H9 (cell line): ENCODE results near the gene ANO6. TPM values are rescaled to one million over a fixed set of nuclear protein-coding genes. Genes with fewer than 3 reads are reported as not detected.

Source experiments
- DNase-seq: peaks from one replicate; pipeline ENCODE4 v3.0.0-alpha.2; 2017
- H2AFZ ChIP-seq: one replicate; pipeline ENCODE4 v1.6.1; 2013; ENCODE audit warnings: mild to moderate bottlenecking, low read length, control low read depth, moderate library complexity
- H2AK5ac ChIP-seq: 2 replicates; pipeline ENCODE4 v1.6.1; 2013; ENCODE audit warnings: low read length, control low read depth, mixed read lengths; ENCODE audit not compliant: insufficient read length
- H2BK120ac ChIP-seq: one replicate; pipeline ENCODE4 v1.6.1; 2013; ENCODE audit warnings: low read depth, mild to moderate bottlenecking, low read length, control low read depth, inconsistent platforms; ENCODE audit not compliant: poor library complexity, severe bottlenecking
- H2BK12ac ChIP-seq: 2 replicates; pipeline ENCODE4 v1.6.1; 2013; ENCODE audit warnings: low read length, control low read depth, mixed read lengths, low read depth; ENCODE audit not compliant: insufficient read length
- H2BK15ac ChIP-seq: 2 replicates; pipeline ENCODE4 v1.6.1; 2013; ENCODE audit warnings: low read depth, low read length, control low read depth
- H2BK20ac ChIP-seq: one replicate; pipeline ENCODE4 v1.6.1; 2013; ENCODE audit warnings: low read depth, mild to moderate bottlenecking, low read length, control low read depth, inconsistent platforms; ENCODE audit not compliant: poor library complexity, severe bottlenecking
- H2BK5ac ChIP-seq: 2 replicates; pipeline ENCODE4 v1.6.1; 2013; ENCODE audit warnings: low read length, control low read depth, mixed read lengths; ENCODE audit not compliant: insufficient read length
- H3K14ac ChIP-seq: 2 replicates; pipeline ENCODE4 v1.6.1; 2013; ENCODE audit warnings: low read length, control low read depth; ENCODE audit not compliant: insufficient read depth
- H3K18ac ChIP-seq: 2 replicates; pipeline ENCODE4 v1.6.1; 2013; ENCODE audit warnings: low read depth, mild to moderate bottlenecking, mixed read lengths, low read length, control low read depth; ENCODE audit not compliant: insufficient read length
- H3K23ac ChIP-seq: 2 replicates; pipeline ENCODE4 v1.6.1; 2013; ENCODE audit warnings: low read length, control low read depth, mixed read lengths, low read depth; ENCODE audit not compliant: insufficient read length
- H3K23me2 ChIP-seq: 2 replicates; pipeline ENCODE4 v1.6.1; 2013; ENCODE audit warnings: low read depth, mild to moderate bottlenecking, mixed read lengths, low read length, control low read depth; ENCODE audit not compliant: insufficient read length, poor library complexity, severe bottlenecking
- H3K27ac ChIP-seq: 2 replicates; pipeline ENCODE4 v1.5.1; 2013; ENCODE audit warnings: low read length, control low read depth, mixed read lengths, low read depth; ENCODE audit not compliant: insufficient read length
- H3K27me3 ChIP-seq: 2 replicates; pipeline ENCODE4 v1.6.1; 2013; ENCODE audit warnings: low read length, control low read depth, inconsistent platforms; ENCODE audit not compliant: insufficient read depth
- H3K4ac ChIP-seq: 2 replicates; pipeline ENCODE4 v1.6.1; 2013; ENCODE audit warnings: low read depth, mild to moderate bottlenecking, control low read depth, inconsistent platforms, low read length, moderate library complexity
- H3K4me1 ChIP-seq: 2 replicates; pipeline ENCODE4 v1.6.1; 2013; ENCODE audit warnings: low read length, control low read depth, inconsistent platforms; ENCODE audit not compliant: insufficient read depth
- H3K4me2 ChIP-seq: 2 replicates; pipeline ENCODE4 v1.6.1; 2013; ENCODE audit warnings: low read length, control low read depth, mixed read lengths; ENCODE audit not compliant: insufficient read length, insufficient read depth
- H3K56ac ChIP-seq: 2 replicates; pipeline ENCODE4 v1.6.1; 2013; ENCODE audit warnings: low read depth, mild to moderate bottlenecking, mixed read lengths, low read length, control low read depth; ENCODE audit not compliant: insufficient read length
- H3K79me1 ChIP-seq: 2 replicates; pipeline ENCODE4 v1.6.1; 2013; ENCODE audit warnings: low read depth, mild to moderate bottlenecking, moderate library complexity, low read length, control low read depth, inconsistent platforms; ENCODE audit not compliant: insufficient read depth, poor library complexity, severe bottlenecking
- H3K79me2 ChIP-seq: 2 replicates; pipeline ENCODE4 v1.6.1; 2013; ENCODE audit warnings: low read length, control low read depth, inconsistent platforms; ENCODE audit not compliant: insufficient read depth
- H3K9ac ChIP-seq: 2 replicates; pipeline ENCODE4 v1.6.1; 2013; ENCODE audit warnings: low read length, control low read depth, mixed read lengths; ENCODE audit not compliant: insufficient read length; ENCODE audit errors: extremely low read depth
- H3K9me3 ChIP-seq: one replicate; pipeline ENCODE4 v1.6.1; 2013; ENCODE audit warnings: low read depth, low read length, inconsistent platforms; ENCODE audit not compliant: control insufficient read depth
- H3T11ph ChIP-seq: one replicate; pipeline ENCODE4 v1.6.1; 2013; ENCODE audit warnings: mild to moderate bottlenecking, low read length, control low read depth, inconsistent platforms
- H4K20me1 ChIP-seq: one replicate; pipeline ENCODE4 v1.6.1; 2013; ENCODE audit not compliant: control insufficient read depth, insufficient read length, insufficient read depth
- H4K5ac ChIP-seq: 2 replicates; pipeline ENCODE4 v1.6.1; 2013; ENCODE audit warnings: low read depth, mild to moderate bottlenecking, mixed read lengths, low read length, control low read depth; ENCODE audit not compliant: insufficient read length
- H4K8ac ChIP-seq: replicated peaks from 2 replicates; pipeline ENCODE4 v1.6.1; 2013; ENCODE audit warnings: low read length, control low read depth, mixed read lengths, low read depth; ENCODE audit not compliant: insufficient read length
- H4K91ac ChIP-seq: 2 replicates; pipeline ENCODE4 v1.6.1; 2013; ENCODE audit warnings: low read depth, mild to moderate bottlenecking, moderate library complexity, mixed read lengths, low read length, control low read depth; ENCODE audit not compliant: insufficient read length
- H3K27ac Mint-ChIP-seq, 3 experiments: 2 replicates in 2 of 3; 3 replicates in 1 of 3; pipeline ENCODE4 v1.8.0; 2020 to 2021; ENCODE audit warnings: mixed read lengths in 3 of 3, mild to moderate bottlenecking in 1 of 3, moderate library complexity in 1 of 3
- H3K27me3 Mint-ChIP-seq: 2 replicates; pipeline ENCODE4 v1.8.0; 2021; ENCODE audit warnings: low read depth, mild to moderate bottlenecking, moderate library complexity, mixed read lengths
- H3K36me3 Mint-ChIP-seq, 3 experiments: 2 replicates in 2 of 3; 3 replicates in 1 of 3; pipeline ENCODE4 v1.8.0; 2020 to 2021; ENCODE audit warnings: low read depth in 3 of 3, mixed read lengths in 3 of 3; ENCODE audit not compliant: insufficient read depth in 1 of 3
- H3K4me1 Mint-ChIP-seq, 2 experiments: 2 replicates each; pipeline ENCODE4 v1.8.0; 2020; ENCODE audit warnings: mixed read lengths in 2 of 2
- H3K4me3 Mint-ChIP-seq, 2 experiments: 2 replicates in 1 of 2; 3 replicates in 1 of 2; pipeline ENCODE4 v1.8.0; 2020 to 2021; ENCODE audit warnings: mild to moderate bottlenecking in 2 of 2, mixed read lengths in 2 of 2, moderate library complexity in 1 of 2
- H3K9me3 Mint-ChIP-seq, 2 experiments: 2 replicates in 1 of 2; 3 replicates in 1 of 2; pipeline ENCODE4 v1.8.0; 2020; ENCODE audit warnings: mild to moderate bottlenecking in 2 of 2, mixed read lengths in 2 of 2, moderate library complexity in 1 of 2
- CTCF ChIP-seq: fragments of 200-600 bp; sonication (generic); conservative IDR thresholded peaks from 3 replicates; pipeline ENCODE4 v1.8.0; 2021; ENCODE audit warnings: antibody characterized with exemption, mild to moderate bottlenecking
- WGBS: extraction: QIAGEN DNeasy Blood & Tissue Kit; methylation state at CpG from one replicate; pipeline ENCODE4 v1.1.7; 2013; ENCODE audit warnings: missing lambda C conversion rate, low lambda C conversion rate, mixed read lengths; ENCODE audit not compliant: insufficient read length; ENCODE audit errors: extremely low coverage; 5-methylcytosine and 5-hydroxymethylcytosine counted together
- total RNA-seq: library from RNA; stranded (reverse); gene quantifications from 2 replicates; pipeline ENCODE4 v1.2.1, GENCODE V29; 2021

Gene ANO6
- total RNA-seq, 1 experiment from 2014 or later: 24.3 TPM

GRCh38 chr12:45353944-45354343 is 138.0 kb downstream of the ANO6 start:
- H3K56ac ChIP-seq: no peak overlapping the region
- peaks cover 10% of the 10 kb centered on the region for H3K9me3 ChIP-seq
- no peaks in the 10 kb centered on the region for H3K27me3 ChIP-seq
- no peak overlapping the region for H4K91ac ChIP-seq
- Mint-ChIP-seq H3K36me3 (peaks cover 30 to 50% (median 37%) of the 10 kb centered on the region in 3 experiments), H3K4me3 (no peak overlapping the region), H3K9me3 (peaks cover 0 to 8% of the 10 kb centered on the region in 2 experiments; a peak in 3 of 5 replicates), H3K27me3 (no peaks in the 10 kb centered on the region), H3K27ac (peak overlapping the region in 2 of 3 experiments; percentile 4 to 57; a peak in 3 of 7 replicates), H3K4me1 (peaks cover 3 to 9% of the 10 kb centered on the region in 2 experiments; a peak in 3 of 4 replicates)
- H3K18ac ChIP-seq: no peak overlapping the region
- WGBS: no CpG with 5 or more reads among the region's 2 CpGs
- H3K4me2 ChIP-seq: no peak overlapping the region
- no peak overlapping the region for H3K4ac ChIP-seq
- no peaks in the 10 kb centered on the region for H3K79me1 ChIP-seq
- H3K79me2 ChIP-seq: no peaks in the 10 kb centered on the region
- no peak for DNase-seq
- H4K20me1 ChIP-seq: no peaks in the 10 kb centered on the region
- H2AK5ac ChIP-seq: no peak overlapping the region
- no peak overlapping the region for H2BK20ac ChIP-seq
- H4K8ac ChIP-seq: no peak overlapping the region
- no peak overlapping the region for H3K9ac ChIP-seq
- H3T11ph ChIP-seq: no peak overlapping the region
- no peak for TF ChIP-seq CTCF
- no peak overlapping the region for H2BK15ac ChIP-seq
- H2BK120ac ChIP-seq: no peak overlapping the region
- H2AFZ ChIP-seq: no peak overlapping the region
- no peaks in the 10 kb centered on the region for H3K23me2 ChIP-seq
- no peak overlapping the region for H3K27ac ChIP-seq
- no peak overlapping the region for H3K23ac ChIP-seq
- H3K4me1 ChIP-seq: peaks cover 6% of the 10 kb centered on the region
- no peak overlapping the region for H4K5ac ChIP-seq
- H3K14ac ChIP-seq: no peak overlapping the region
- no peak overlapping the region for H2BK12ac ChIP-seq
- no peak overlapping the region for H2BK5ac ChIP-seq
